ENCODE data around the gene TMEM141.
A peak's percentile ranks its signal among the peaks of the same experiment; 100 is the strongest.
"Not testable (repeated sequence)": the region's sequence is repeated elsewhere in the genome, so short reads cannot be mapped to it uniquely, and the experiment has no call there.

The TMEM141 gene

GRCh38 chr9:136773386-136774044, 17.6 kb upstream of the TMEM141 start:
- no peak for DNase-seq (ENCODE audit: low read depth, low spot score)

DNA sequence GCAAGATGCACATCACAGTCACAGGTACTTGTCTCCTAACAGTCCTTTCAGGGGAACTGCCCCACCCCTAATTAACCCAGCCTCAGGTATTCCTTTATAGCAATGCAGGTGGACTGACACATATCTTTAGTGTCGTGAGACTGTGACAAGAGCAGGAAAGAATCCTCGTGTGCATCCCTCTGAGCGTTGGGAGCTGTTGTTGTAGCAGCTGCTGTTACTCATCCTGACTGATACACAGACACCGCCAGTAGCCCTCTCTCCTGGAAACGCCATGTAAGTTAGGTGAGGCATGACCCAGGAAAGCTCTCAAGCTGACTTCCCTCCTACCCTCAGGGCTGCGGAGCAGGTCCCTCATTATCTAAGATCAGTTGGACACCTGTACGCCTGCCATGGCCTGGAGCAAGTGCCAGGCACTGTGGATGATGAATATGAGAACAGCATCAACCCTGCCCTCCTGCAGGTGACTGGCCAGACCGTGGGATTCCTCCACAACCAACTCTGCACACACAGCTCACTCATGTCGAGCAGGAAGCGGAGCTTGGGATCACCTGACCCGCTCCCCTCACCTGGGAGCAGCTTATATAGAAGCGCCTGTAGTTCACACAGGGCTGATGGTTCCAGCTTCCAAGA, 16.6 kb upstream of the TMEM141 start:
- no peak for DNase-seq (ENCODE audit: low read depth, low spot score)

DNA sequence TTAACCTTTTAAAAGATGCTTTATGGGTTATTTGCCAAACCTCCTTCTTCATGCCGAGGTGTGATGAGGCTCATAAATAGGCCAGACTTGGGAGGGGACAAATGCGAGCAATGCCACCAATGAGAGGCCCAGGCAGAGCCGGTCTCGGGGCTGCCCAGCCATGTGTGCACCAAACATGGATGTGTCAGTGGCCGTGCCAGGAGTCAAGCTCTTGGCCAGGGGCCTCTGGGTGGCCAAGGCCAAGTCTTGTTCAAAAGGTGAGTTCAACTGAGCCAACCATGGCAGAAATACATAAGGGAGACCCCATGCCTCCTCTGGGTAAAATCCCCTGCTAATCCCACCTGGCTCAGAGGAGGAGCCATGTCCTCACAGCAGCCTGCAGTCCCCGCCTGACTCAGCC, 16.0 kb upstream of the TMEM141 start:
- no peak for DNase-seq (ENCODE audit: low read depth, low spot score)

GRCh38 chr9:136776947-136777346, 14.2 kb upstream of the TMEM141 start:
- DNase-seq (ENCODE audit: low read depth, low spot score) = no peak

- no peak for DNase-seq (ENCODE audit: low read depth, low spot score)
Observed at GRCh38 chr9:136777359-136777758, 13.8 kb upstream of the TMEM141 start.

DNA sequence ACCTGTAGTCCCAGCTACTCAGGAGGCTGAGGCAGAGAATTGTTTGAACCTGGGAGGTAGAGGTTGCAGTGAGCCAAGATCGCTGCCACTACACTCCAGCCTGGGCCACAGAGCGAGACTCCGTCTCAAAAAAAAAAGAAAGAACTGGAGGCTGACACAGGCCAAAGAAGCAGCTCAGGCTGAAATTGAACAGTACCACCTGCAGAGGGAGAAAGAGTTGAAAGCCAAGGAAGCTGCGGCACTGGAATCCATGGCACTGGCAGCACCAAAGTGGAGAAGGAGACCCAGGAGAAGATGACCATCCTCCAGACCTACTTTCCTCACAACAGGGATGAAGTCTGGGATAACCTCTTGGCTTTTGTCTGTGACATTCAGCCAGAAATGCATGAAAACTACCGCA, 11.3 kb upstream of the TMEM141 start:
- DNase-seq (ENCODE audit: low read depth, low spot score) = no peak

DNA sequence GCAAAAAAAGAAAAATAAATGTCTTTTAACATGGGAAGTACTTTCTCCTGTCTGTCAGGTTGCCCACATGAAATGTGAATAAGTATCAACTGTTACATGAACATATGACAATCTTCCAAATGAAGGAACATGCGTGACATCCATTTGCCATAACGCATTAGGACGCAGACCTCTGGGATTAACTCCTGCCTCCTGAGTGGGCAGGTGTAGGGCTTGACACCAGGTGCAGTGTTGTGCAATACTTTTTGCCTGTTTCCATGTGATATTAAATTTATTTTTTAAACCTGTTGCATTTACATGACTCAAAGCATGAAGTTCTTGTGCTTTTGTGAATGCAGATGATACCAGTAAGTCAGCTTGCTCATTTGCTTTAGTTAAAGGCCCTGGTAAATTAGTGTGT, 8.7 kb upstream of the TMEM141 start:
- DNase-seq (ENCODE audit: low read depth, low spot score) = no peak

DNA sequence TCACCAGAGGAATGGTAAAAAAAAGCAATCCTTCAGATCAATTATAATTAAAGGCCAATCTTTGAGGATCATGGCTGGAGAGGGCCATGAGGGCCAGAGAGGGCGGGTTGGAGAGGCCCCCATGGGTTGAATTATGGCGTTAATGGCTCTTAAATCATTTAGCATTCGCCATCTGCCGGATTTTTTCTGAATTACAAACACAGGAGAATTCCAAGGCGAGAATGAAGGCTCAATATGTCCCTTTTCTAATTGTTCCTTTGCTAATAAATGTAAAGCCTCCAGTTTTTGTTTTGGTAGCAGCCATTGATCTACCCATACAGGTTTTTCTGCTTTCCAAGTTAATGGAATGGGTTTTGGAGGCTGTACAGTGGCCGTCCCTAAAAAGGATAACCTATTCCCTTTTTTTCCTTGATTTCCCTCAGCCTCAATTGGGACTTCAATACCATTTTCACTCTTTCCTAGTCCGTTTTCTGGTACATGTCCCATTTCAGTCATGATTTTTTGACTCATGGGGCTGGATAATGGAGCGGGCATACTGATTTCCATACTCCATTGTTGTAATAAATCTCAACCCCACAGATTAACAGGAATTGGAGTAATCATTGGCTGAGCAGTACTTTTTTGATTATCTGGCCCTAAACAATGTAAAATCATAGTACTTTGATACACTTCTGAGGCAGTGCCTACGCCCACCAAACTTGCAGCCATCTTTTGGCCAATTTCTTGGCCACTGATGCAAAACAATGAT, 6.7 kb upstream of the TMEM141 start:
- no peak for DNase-seq (ENCODE audit: low read depth, low spot score)

- DNase-seq (ENCODE audit: low read depth, low spot score) = no peak
Observed at GRCh38 chr9:136784997-136785361, 6.2 kb upstream of the TMEM141 start.

- DNase-seq (ENCODE audit: low read depth, low spot score) = not testable (repeated sequence)
Observed at GRCh38 chr9:136785565-136786355, 5.4 kb upstream of the TMEM141 start.

- DNase-seq (ENCODE audit: low read depth, low spot score) = no peak
Observed at GRCh38 chr9:136786451-136786850, 4.7 kb upstream of the TMEM141 start.

DNA sequence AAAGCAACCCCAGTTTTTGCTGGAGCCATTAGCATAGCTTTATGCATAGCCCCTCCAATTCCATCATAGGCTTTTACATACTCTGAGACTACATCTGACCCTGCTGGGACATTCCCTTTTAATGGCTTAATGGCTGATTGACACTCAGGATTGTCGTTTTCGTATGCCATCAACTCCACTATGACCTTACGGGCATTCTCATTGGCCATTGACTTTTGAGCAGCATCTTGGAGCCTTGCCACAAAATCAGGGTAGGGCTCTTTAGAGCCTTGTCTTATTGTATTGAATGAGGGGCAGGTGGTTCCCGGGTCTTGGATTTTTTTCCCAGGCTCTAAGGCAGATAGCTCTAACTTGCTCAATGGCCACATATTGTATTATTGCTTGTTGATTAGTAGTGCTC, 4.2 kb upstream of the TMEM141 start:
- not testable (repeated sequence) for DNase-seq (ENCODE audit: low read depth, low spot score)

- peak; percentile 34 for DNase-seq (ENCODE audit: low read depth, low spot score)
Observed at GRCh38 chr9:136787690-136788400, 3.3 kb upstream of the TMEM141 start.

- not testable (repeated sequence) for DNase-seq (ENCODE audit: low read depth, low spot score)
Observed at GRCh38 chr9:136788644-136789522, 2.3 kb upstream of the TMEM141 start.

GRCh38 chr9:136789523-136789937, 1.6 kb upstream of the TMEM141 start:
- DNase-seq (ENCODE audit: low read depth, low spot score) = no peak

- DNase-seq (ENCODE audit: low read depth, low spot score) = peak; percentile 25
Observed at GRCh38 chr9:136791516-136792276, 552 bp downstream of the TMEM141 start.

GRCh38 chr9:136792321-136793085, 1.4 kb downstream of the TMEM141 start:
- no peak for DNase-seq (ENCODE audit: low read depth, low spot score)

DNA sequence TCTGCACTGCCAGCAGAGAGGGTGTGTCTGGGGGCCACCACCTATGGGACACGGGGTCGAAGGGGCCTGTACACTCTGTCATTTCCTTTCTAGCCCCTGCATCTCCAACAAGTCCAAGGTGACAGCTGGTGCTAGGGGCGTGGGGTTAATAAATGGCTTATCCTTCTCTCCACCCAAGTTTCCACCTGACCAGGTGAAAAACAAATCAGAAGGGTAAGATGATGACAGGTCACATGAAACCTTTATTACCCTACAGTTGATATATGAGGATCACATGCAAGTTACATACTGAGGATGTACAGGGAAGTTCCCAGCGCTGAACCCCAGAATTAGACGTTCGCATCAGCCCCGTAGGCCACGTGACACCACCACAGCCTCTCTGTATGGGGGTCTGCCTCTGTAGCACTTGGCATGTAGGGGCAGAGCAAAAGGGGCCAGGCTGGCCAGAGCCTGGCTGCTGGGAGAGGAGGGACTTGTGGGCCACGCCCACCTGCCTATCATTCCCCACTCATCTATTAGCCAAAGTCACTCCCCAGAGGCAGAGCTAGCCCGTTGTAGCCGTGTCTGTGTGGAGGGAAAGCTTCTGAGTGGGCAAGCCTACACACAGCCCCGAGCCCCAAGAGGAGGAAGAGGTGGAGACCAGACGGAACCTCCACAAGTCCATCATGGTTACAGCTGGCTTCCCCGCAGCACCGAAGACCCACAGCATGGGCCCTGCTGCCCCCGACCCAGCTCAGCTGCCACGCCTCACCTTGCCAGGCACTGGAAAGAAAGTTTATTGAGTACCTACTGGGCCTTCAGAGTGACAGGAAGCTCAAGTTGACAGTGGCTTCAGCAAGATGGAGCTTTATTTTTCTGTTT, 2.2 kb downstream of the TMEM141 start:
- no peak for DNase-seq (ENCODE audit: low read depth, low spot score)

Measured in activated naive CD8-positive, alpha-beta T cell treated with anti-CD3 and anti-CD28 coated beads, Interleukin-2, amount 50 U/mL, for 16 hours (primary cell).